Ascending aorta (tissue), 2 donors: Measurements from ENCODE around the gene SFMBT2. TPM values are rescaled to one million over a fixed set of nuclear protein-coding genes. Genes with fewer than 3 reads are reported as not detected.

ENCODE experiments used
- DNase-seq, 2 donors: peaks; one replicate each; pipeline ENCODE4 v3.0.0-alpha.2; 2019; ENCODE audit warnings: low spot score in 2 of 2
- H3K27ac ChIP-seq, 2 donors: fragments of 200-600 bp; sonication (generic); one replicate each; pipeline ENCODE4 v1.5.1; 2016 to 2017; ENCODE audit warnings: mild to moderate bottlenecking in 1 of 2
- H3K27me3 ChIP-seq: fragments of 200-600 bp; sonication (generic); one replicate; pipeline ENCODE4 v1.5.1; 2017
- H3K36me3 ChIP-seq, 2 donors: fragments of 200-600 bp; sonication (generic); one replicate each; pipeline ENCODE4 v1.5.1; 2016
- H3K4me1 ChIP-seq, 2 donors: fragments of 200-600 bp; sonication (generic); one replicate each; pipeline ENCODE4 v1.5.1; 2016 to 2017; ENCODE audit warnings: mild to moderate bottlenecking in 1 of 2
- H3K4me3 ChIP-seq, 2 donors: fragments of 200-600 bp; sonication (generic); one replicate each; pipeline ENCODE4 v1.5.1; 2016 to 2017; ENCODE audit warnings: mild to moderate bottlenecking in 1 of 2
- H3K9me3 ChIP-seq, 2 donors: fragments of 200-600 bp; sonication (generic); one replicate each; pipeline ENCODE4 v1.5.1; 2016
- CTCF ChIP-seq, 3 experiments: fragments of 200-600 bp in 2 of 3; fragments of 450-650 bp in 1 of 3; sonication (generic) in 2 of 3; IDR thresholded peaks; one replicate each; pipeline ENCODE4 v1.5.1; 2016 to 2019; ENCODE audit warnings: antibody characterized with exemption in 3 of 3, mild to moderate bottlenecking in 1 of 3, moderate library complexity in 1 of 3
- intact Hi-C: fragments of 100-400 bp; cut with DNase I; formaldehyde crosslinking; loops from one replicate; pipeline ENCODE4 v1.15.1; 2023
- total RNA-seq: library from RNA; depleted of rRNA; stranded (reverse); fragments of >200 nt; gene quantifications from one replicate; pipeline ENCODE4 v1.1.0, GENCODE V29; 2016

Gene SFMBT2
- total RNA-seq, 1 donor from 2014 or later = 2.2 TPM

DNA sequence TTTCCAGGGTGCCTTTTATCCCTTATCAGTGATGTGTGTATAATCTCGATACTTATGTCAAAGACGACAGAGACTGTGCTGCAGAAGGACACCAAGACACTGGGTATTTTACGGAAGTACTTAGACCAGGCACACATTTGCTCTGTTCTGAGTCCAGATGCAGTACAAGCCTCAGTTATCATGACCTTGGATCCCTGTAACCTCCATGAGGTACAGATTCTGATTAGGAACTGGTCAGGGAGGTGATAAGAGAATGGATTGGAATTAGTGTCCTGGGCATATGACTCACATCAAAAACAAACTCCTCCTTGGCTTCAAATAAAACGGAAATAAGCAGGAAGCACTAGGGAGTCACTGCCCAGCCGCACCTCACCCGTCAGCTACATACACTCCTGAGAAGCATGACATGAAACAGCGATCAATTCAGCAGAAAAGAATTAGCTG is 146.5 kb downstream of the SFMBT2 start:
- no peak overlapping the region for H3K27ac ChIP-seq
- TF ChIP-seq CTCF (IDR thresholded peaks at IDR 0.05) = no peak
- no peaks in the 10 kb centered on the region for H3K27me3 ChIP-seq
- intact Hi-C loops = no loop called here
- H3K9me3 ChIP-seq = no peaks in the 10 kb centered on the region
- no peaks in the 10 kb centered on the region for H3K36me3 ChIP-seq
- DNase-seq = no peak
- no peak overlapping the region for H3K4me3 ChIP-seq
- H3K4me1 ChIP-seq = no peaks in the 10 kb centered on the region

GRCh38 chr10:7263616-7264015 is 147.2 kb downstream of the SFMBT2 start:
- Histone ChIP-seq H3K9me3 (no peaks in the 10 kb centered on the region), H3K27ac (no peak overlapping the region), H3K36me3 (no peaks in the 10 kb centered on the region), H3K4me1 (no peaks in the 10 kb centered on the region), H3K4me3 (no peak overlapping the region), H3K27me3 (no peaks in the 10 kb centered on the region)
- intact Hi-C loops = no loop called here
- DNase-seq = no peak
- no peak for TF ChIP-seq CTCF (IDR thresholded peaks at IDR 0.05)

GRCh38 chr10:7261351-7261750 is 149.5 kb downstream of the SFMBT2 start:
- TF ChIP-seq CTCF (IDR thresholded peaks at IDR 0.05) = no peak
- no peak for DNase-seq
- Histone ChIP-seq H3K27me3 (no peaks in the 10 kb centered on the region), H3K4me1 (no peaks in the 10 kb centered on the region), H3K36me3 (no peaks in the 10 kb centered on the region), H3K27ac (no peak overlapping the region), H3K9me3 (no peaks in the 10 kb centered on the region), H3K4me3 (no peak overlapping the region)
- intact Hi-C loops = no loop called here

GRCh38 chr10:7260912-7261311 is 149.9 kb downstream of the SFMBT2 start:
- DNase-seq = no peak
- intact Hi-C loops = no loop called here
- Histone ChIP-seq H3K4me1 (no peaks in the 10 kb centered on the region), H3K36me3 (no peaks in the 10 kb centered on the region), H3K4me3 (no peak overlapping the region), H3K27ac (no peak overlapping the region), H3K9me3 (no peaks in the 10 kb centered on the region), H3K27me3 (no peaks in the 10 kb centered on the region)
- no peak for TF ChIP-seq CTCF (IDR thresholded peaks at IDR 0.05)

- Histone ChIP-seq H3K27ac (no peak overlapping the region), H3K4me3 (no peak overlapping the region), H3K36me3 (no peaks in the 10 kb centered on the region), H3K4me1 (no peaks in the 10 kb centered on the region), H3K27me3 (no peaks in the 10 kb centered on the region), H3K9me3 (no peaks in the 10 kb centered on the region)
- intact Hi-C loops = no loop called here
- peak in 2 of 3 experiments; percentile 29 to 51 for TF ChIP-seq CTCF (IDR thresholded peaks at IDR 0.05)
- DNase-seq = peak in 1 of 2 donors; percentile 85
Measured at GRCh38 chr10:7260412-7260900, 150.4 kb downstream of the SFMBT2 start.

DNA sequence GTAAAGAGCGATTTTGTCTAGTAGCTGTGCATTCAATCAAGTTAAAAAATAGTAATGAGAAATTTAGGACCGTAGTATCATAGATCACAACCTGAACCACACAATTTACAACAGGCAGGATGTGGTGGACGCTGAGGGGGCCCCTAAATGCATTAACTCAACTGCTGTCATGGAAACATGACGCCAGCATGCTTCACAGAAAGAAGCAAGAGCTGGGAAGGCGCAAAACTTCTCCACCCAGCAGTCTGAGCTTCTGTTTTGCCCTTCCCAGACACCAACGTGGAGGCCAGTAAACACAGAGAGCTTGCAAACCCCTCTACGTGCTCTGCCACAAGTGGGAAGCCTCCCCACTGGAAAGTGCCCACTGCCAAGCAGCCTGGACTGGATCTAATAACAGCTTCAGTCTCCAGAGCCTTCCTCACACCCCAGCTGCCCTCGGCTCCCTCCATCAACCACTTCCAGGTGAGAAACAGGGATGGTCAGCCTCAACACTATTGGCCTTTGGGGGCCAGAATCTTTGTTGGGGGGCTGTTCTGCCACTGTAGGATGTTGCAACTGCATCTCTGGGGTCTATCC is 151.8 kb downstream of the SFMBT2 start:
- Histone ChIP-seq H3K27ac (no peak overlapping the region), H3K27me3 (no peaks in the 10 kb centered on the region), H3K36me3 (no peaks in the 10 kb centered on the region), H3K4me1 (no peaks in the 10 kb centered on the region), H3K9me3 (no peaks in the 10 kb centered on the region), H3K4me3 (no peak overlapping the region)
- intact Hi-C loops = no loop called here
- DNase-seq = no peak
- TF ChIP-seq CTCF (IDR thresholded peaks at IDR 0.05) = no peak
